GM12865 (cell line): ENCODE data around the gene RFX5.

Source experiments
- DNase-seq: peaks from one replicate; pipeline ENCODE4 v3.0.0; 2010; ENCODE audit warnings: low read depth
- H3K4me3 ChIP-seq: 2 replicates; pipeline ENCODE4 v1.5.1; 2011; ENCODE audit warnings: mild to moderate bottlenecking, low read depth, low read length, control low read depth
- CTCF ChIP-seq: IDR thresholded peaks from 2 replicates; pipeline ENCODE4 v1.5.1; 2011; ENCODE audit warnings: low read length, control low read depth, low read depth, inconsistent platforms; ENCODE audit not compliant: insufficient read depth; ENCODE audit errors: missing control alignments

The RFX5 gene

GRCh38 chr1:151327223-151327902 is 19.7 kb downstream of the RFX5 start, which contains the start of gene PI4KB:
PI4KB (minus strand) TSS chr1:151327416; CDS start chr1:151316481, 10,935 bp downstream.
- no peak for TF ChIP-seq CTCF
- peak within 1 kb of the TSS; percentile 100 for H3K4me3 ChIP-seq
- DNase-seq = peak; percentile 98

GRCh38 chr1:151326619-151327222 is 20.3 kb downstream of the RFX5 start:
- peak overlapping the region; percentile 100 for H3K4me3 ChIP-seq
- DNase-seq = peak; percentile 72
- no peak for TF ChIP-seq CTCF

DNA sequence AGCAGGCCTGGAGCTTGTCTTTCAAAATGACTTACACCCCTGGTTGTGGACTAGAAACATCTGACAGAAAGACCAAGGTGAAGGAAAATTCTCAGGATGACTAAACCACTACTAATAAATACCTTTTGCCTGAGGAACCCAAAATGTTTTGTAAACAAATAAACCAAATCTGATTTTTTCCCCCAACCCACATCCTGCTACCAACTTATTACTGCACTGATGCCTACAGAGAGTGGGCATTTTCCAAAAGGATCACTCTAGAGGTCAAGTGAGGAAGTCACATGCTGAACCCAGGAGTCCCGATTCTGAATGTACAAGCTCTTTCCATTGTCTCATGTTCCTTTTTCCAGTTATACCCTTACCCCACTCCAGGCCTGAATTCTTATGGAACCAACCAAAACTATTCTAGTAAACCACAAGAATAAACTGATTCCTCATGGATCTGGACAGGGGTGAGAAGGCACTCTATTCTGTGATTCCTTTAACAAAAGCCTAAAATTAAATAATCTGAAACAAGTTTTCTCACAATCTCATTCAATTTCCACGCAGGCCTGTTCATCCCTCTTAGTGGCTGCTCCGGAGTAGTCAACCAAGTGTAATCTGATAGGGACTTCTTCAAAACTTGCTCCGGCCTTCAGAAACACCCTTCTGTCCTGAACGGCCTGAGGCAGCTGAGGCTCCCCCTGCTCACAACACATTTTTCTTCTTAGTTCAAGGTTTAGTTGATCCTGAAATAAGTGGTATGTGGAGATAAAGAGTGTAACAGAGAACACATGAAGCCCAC is 21.2 kb downstream of the RFX5 start:
- DNase-seq = peak; percentile 10

DNA sequence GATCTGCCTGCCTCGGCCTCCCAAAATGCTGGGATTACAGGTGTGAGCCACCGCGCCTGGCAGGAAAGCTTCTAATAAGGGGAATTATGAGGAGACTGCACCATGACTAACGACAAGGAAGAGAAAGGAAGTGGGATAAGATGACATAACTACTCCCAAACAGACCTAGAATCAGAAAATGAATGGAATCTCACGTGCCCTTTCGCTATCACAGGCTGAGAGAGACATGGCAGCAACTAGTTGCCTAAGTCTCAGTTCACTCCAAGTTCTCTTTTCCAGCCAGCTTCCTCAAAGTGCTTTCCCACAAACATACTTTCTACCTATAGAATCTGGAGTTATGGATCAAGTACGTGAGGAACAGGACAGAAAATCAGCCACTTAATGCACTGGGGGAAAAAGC is 21.8 kb downstream of the RFX5 start:
- no peak for DNase-seq
- TF ChIP-seq CTCF = no peak
- H3K4me3 ChIP-seq = no peak overlapping the region

More for the DNA sequence above, 21.2 kb downstream of the RFX5 start:
- peak overlapping the region; percentile 100 for H3K4me3 ChIP-seq
- no peak for TF ChIP-seq CTCF

GRCh38 chr1:151324390-151324930 is 22.6 kb downstream of the RFX5 start:
- DNase-seq = no peak
- H3K4me3 ChIP-seq = no peak overlapping the region
- no peak for TF ChIP-seq CTCF

GRCh38 chr1:151318975-151319374 is 28.1 kb downstream of the RFX5 start:
- TF ChIP-seq CTCF = no peak
- DNase-seq = no peak
- H3K4me3 ChIP-seq = no peak overlapping the region
